Progenitor cell of endocrine pancreas (in vitro differentiated cells): ENCODE results near the gene CD27. TPM values are rescaled to one million over a fixed set of nuclear protein-coding genes. Genes with fewer than 3 reads are reported as not detected.

Source experiments
- DNase-seq: peaks from one replicate; pipeline ENCODE4 v3.0.0; 2021; ENCODE audit warnings: low spot score; ENCODE audit not compliant: unreplicated experiment
- H3K27ac Mint-ChIP-seq: 2 replicates; pipeline ENCODE4 v1.8.0; 2021; ENCODE audit warnings: mild to moderate bottlenecking, moderate library complexity, mixed read lengths
- H3K27me3 Mint-ChIP-seq: 2 replicates; pipeline ENCODE4 v1.8.0; 2021; ENCODE audit warnings: mixed read lengths
- H3K36me3 Mint-ChIP-seq: 2 replicates; pipeline ENCODE4 v1.8.0; 2022; ENCODE audit warnings: mixed read lengths; ENCODE audit not compliant: insufficient read depth
- H3K4me1 Mint-ChIP-seq: 2 replicates; pipeline ENCODE4 v1.8.0; 2021; ENCODE audit warnings: low read depth, mixed read lengths
- H3K4me3 Mint-ChIP-seq: 2 replicates; pipeline ENCODE4 v1.8.0; 2021; ENCODE audit warnings: low read depth, mild to moderate bottlenecking, moderate library complexity, mixed read lengths
- H3K9me3 Mint-ChIP-seq: 2 replicates; pipeline ENCODE4 v1.8.0; 2021; ENCODE audit warnings: low read depth, mixed read lengths
- total RNA-seq: library from RNA; stranded (reverse); gene quantifications from 2 replicates; pipeline ENCODE4 v1.2.1, GENCODE V29; 2021
- TF ChIP-seq, protein P1 (sequence below): fragments of 200-600 bp; sonication (generic); IDR thresholded peaks from one replicate; pipeline ENCODE4 v1.5.0; 2021; ENCODE audit warnings: antibody characterized with exemption, mild to moderate bottlenecking; ENCODE audit not compliant: unreplicated experiment

Gene CD27
- total RNA-seq, 1 donor from 2014 or later = not detected

DNA sequence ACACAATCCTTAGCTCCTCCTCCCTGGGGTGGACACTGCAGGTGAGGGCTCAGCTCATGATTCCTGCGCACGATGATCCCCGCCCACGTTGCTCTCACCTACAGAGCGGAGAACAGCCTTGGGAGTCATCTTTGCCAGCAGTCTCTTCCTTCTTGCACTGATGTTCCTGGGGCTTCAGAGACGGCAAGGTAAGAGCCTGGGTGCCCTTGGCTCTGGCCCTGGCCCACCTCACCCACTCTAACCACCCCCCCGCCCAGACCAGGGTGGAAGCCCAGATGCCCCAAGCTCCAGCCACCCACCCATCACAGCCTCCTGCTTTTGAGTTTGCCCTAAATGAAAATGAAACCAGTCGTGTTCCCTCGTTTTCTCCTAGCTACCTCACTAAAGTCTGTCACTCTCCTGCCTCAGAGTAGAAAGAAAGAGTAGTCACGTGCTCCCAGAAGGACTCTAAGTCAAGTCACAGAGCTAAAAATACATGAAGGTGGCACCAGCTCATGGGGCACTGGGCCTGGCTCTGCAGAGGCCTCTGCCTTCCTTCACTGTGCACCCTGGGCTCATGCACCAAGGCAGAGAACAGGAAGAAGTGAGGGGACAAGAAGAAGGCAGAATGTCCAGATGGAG lies 16.1 kb downstream of the CD27 start:
- no peaks in the 10 kb centered on the region for H3K4me1 Mint-ChIP-seq
- H3K36me3 Mint-ChIP-seq = peaks cover 3% of the 10 kb centered on the region
- no peak for DNase-seq
- H3K27me3 Mint-ChIP-seq = peaks cover 3% of the 10 kb centered on the region
- TF ChIP-seq, protein P1, sequence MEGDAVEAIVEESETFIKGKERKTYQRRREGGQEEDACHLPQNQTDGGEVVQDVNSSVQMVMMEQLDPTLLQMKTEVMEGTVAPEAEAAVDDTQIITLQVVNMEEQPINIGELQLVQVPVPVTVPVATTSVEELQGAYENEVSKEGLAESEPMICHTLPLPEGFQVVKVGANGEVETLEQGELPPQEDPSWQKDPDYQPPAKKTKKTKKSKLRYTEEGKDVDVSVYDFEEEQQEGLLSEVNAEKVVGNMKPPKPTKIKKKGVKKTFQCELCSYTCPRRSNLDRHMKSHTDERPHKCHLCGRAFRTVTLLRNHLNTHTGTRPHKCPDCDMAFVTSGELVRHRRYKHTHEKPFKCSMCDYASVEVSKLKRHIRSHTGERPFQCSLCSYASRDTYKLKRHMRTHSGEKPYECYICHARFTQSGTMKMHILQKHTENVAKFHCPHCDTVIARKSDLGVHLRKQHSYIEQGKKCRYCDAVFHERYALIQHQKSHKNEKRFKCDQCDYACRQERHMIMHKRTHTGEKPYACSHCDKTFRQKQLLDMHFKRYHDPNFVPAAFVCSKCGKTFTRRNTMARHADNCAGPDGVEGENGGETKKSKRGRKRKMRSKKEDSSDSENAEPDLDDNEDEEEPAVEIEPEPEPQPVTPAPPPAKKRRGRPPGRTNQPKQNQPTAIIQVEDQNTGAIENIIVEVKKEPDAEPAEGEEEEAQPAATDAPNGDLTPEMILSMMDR = no peak
- H3K4me3 Mint-ChIP-seq = no peak overlapping the region
- H3K27ac Mint-ChIP-seq = no peak overlapping the region
- H3K9me3 Mint-ChIP-seq = no peaks in the 10 kb centered on the region

DNA sequence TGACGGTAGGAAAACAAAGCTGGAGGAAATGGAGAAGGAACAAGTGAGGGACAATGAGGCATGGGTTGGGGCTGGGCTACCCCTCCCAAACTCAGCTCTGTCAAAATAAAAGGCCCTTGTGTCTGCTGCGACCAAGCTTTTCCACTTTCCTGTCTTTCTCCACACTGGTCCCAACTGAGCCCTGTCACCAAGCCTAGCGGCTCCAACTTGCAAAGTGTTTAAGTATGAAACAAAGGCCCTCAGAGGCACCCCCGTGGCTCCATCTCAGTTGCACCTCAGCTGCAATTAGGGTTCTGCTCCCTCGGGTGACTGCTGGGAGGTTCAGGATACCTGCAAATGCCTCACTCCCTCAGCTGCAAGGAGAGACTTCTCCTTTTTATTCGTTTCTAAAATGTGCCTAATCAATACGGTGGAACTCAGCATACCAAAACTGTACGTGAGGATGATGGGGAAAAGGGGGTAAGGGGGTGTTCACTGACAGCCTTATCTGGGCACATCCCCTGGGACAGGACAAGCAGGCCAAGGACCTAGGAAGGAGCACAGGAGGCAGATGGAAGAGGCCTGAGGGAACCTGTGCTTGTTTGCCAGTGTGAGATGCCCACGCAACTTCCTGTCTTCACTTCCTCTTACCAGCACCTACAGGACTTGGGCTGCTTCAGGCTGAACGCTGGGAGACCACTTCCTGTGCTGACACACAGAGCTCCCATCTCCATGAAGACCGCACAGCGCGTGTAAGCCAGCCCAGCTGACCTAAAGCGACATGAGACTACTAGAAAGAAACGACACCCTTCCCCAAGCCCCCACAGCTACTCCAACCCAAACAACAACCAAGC lies 16.9 kb downstream of the CD27 start:
- TF ChIP-seq, protein P1 = no peak
- Mint-ChIP-seq H3K36me3 (peaks cover 3% of the 10 kb centered on the region), H3K4me1 (no peaks in the 10 kb centered on the region), H3K27me3 (peaks cover 3% of the 10 kb centered on the region), H3K27ac (no peak overlapping the region), H3K9me3 (no peaks in the 10 kb centered on the region), H3K4me3 (no peak overlapping the region)
- no peak for DNase-seq

- Mint-ChIP-seq H3K9me3 (no peaks in the 10 kb centered on the region), H3K27me3 (peaks cover 8% of the 10 kb centered on the region), H3K4me3 (no peak overlapping the region), H3K27ac (no peak overlapping the region), H3K36me3 (peaks cover 3% of the 10 kb centered on the region), H3K4me1 (no peaks in the 10 kb centered on the region)
- TF ChIP-seq, protein P1 = no peak
- DNase-seq = no peak
These were observed 17.7 kb downstream of the CD27 start for GRCh38 chr12:6462234-6462995.

DNA sequence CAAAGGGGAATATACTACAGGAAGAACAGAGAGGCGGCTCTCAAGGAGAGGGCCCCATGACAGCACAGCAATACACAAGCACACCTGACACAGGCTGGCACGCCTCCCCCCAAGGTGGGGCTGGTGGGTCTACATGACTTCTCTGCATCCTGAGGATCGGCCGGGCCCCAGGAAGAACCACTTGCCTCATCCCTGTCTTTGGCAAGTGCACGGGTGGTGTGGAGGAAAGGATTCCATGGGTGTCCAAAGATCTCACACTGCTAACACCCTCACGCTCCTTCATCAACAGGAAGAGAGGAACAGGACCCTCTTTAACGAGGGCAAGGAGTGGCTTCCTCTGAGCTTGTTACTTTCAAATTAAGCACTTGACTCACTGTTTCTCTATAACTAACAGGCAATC lies 18.5 kb downstream of the CD27 start:
- no peak for DNase-seq
- TF ChIP-seq, protein P1 = no peak
- Mint-ChIP-seq H3K9me3 (no peaks in the 10 kb centered on the region), H3K4me3 (no peak overlapping the region), H3K36me3 (peaks cover 3% of the 10 kb centered on the region), H3K27ac (no peak overlapping the region), H3K4me1 (no peaks in the 10 kb centered on the region), H3K27me3 (peaks cover 12% of the 10 kb centered on the region)

DNA sequence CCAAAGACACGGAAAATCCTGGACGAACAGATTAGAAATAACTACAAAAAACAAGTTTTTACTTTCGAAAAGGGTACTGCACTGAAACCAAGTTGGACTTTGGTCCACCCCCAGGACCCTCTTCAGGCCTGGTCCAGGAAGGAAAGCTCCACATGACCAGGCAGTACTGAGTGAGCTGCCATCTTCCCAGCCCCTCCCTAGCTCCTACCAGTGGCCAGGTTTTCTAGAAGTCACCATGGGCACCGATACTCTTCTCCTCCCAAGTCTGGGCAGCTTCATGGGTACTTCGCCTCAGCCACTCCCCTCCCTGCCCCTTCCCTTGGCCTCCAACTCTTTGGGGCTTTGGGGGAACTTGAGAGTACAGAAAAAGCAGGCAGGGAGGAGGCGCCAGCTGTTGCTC lies 19.1 kb downstream of the CD27 start:
- Mint-ChIP-seq H3K4me1 (no peaks in the 10 kb centered on the region), H3K4me3 (no peak overlapping the region), H3K27me3 (peaks cover 18% of the 10 kb centered on the region), H3K36me3 (peaks cover 3% of the 10 kb centered on the region), H3K27ac (no peak overlapping the region), H3K9me3 (no peaks in the 10 kb centered on the region)
- no peak for DNase-seq
- TF ChIP-seq, protein P1 = no peak
